GM18873 (cell line): ENCODE data around the gene SRRT.

Experiments
- ATAC-seq: cut with Tn5 transposase; IDR thresholded peaks from one replicate; pipeline ENCODE4 v1.9.1; 2021; ENCODE audit warnings: mild to moderate bottlenecking, moderate library complexity, moderate number of reproducible peaks; ENCODE audit not compliant: unreplicated experiment, low FRiP score

The SRRT gene

GRCh38 chr7:100874577-100875355 lies at the start of gene SRRT:
TSS of gene SRRT (plus strand) at chr7:100875103. CDS start at chr7:100875591, 488 bp downstream.
- ATAC-seq = peak; percentile 81

- no peak for ATAC-seq
These were observed 49.7 kb upstream of the SRRT start for GRCh38 chr7:100825215-100825671.

GRCh38 chr7:100825751-100826513 lies 49.0 kb upstream of the SRRT start:
- no peak for ATAC-seq

- ATAC-seq = no peak
These were observed 48.2 kb upstream of the SRRT start for GRCh38 chr7:100826514-100827329.

GRCh38 chr7:100827330-100828226 lies 47.3 kb upstream of the SRRT start, which contains the start of gene EPHB4:
TSS of gene EPHB4 (minus strand) at chr7:100827523. CDS start at chr7:100827030, 493 bp downstream.
- ATAC-seq = no peak

GRCh38 chr7:100829150-100829716 lies 45.7 kb upstream of the SRRT start:
- ATAC-seq = no peak

GRCh38 chr7:100830396-100830795 lies 44.5 kb upstream of the SRRT start:
- ATAC-seq = no peak

- ATAC-seq = no peak
These were observed 42.6 kb upstream of the SRRT start for GRCh38 chr7:100832281-100832633.

GRCh38 chr7:100835903-100836811 lies 38.7 kb upstream of the SRRT start:
- ATAC-seq = no peak

GRCh38 chr7:100836812-100837098 lies 38.1 kb upstream of the SRRT start:
- ATAC-seq = no peak

- ATAC-seq = no peak
These were observed 37.6 kb upstream of the SRRT start for GRCh38 chr7:100837099-100837836.

- no peak for ATAC-seq
These were observed 35.5 kb upstream of the SRRT start for GRCh38 chr7:100839361-100839760.

GRCh38 chr7:100840470-100841100 lies 34.3 kb upstream of the SRRT start:
- no peak for ATAC-seq

- ATAC-seq = no peak
These were observed 27.5 kb upstream of the SRRT start for GRCh38 chr7:100847360-100847759.

GRCh38 chr7:100852048-100852872 lies 22.6 kb upstream of the SRRT start, which contains the start of gene SLC12A9:
TSS of gene SLC12A9 (plus strand) at chr7:100852713. CDS start at chr7:100854198, 1,485 bp downstream.
- ATAC-seq = peak; percentile 68

GRCh38 chr7:100854146-100854895 lies 20.6 kb upstream of the SRRT start:
- ATAC-seq = no peak
